Bone marrow (tissue), 2 donors: Measurements from ENCODE around the gene KRT37.
"Not testable (repeated sequence)": the region's sequence is repeated elsewhere in the genome, so short reads cannot be mapped to it uniquely, and the experiment has no call there.

Experiments used
- DNase-seq, 2 donors: peaks; one replicate each; lab custom pipeline; 2025; lab: John Stamatoyannopoulos, UW

Gene KRT37

DNA sequence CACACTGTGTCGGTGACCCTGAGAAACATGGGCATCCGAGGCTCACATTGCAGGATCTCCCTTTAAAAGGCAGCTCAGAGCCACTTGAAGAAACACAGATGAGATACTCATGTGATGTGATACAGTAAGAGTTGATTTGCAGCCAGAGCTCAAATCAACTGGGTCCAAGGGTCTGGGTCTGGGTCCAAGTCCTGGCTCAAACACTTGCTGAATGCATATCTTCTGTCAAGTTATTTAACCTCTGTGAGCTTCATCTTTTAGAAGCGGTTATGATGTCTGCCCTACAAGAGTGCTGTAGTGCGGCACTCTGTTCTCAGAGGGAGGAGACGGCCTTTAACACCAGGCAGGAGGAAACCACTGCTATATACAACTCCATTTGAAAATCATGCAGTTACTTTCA is 10.0 kb upstream of the KRT37 start:
- DNase-seq, result no peak

DNA sequence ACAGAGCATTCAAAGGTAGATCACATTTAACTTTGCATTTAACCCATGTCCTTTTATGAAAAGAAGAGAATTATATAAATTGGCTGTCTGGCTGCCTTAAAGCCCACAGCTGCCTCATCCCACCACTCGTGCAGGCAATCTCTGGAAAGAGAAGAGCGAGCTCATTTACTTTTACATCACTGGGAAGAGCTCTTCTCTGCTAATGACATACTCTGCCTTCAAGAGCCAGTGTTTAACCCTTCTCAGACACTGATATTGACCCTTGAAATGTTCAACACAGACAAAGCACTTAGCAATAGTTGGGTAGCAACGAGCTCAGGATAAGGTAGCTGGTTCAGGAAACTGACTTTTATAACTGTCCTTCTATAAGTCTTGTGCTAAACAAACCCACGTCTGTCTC is 9.6 kb upstream of the KRT37 start:
- no peak for DNase-seq

DNA sequence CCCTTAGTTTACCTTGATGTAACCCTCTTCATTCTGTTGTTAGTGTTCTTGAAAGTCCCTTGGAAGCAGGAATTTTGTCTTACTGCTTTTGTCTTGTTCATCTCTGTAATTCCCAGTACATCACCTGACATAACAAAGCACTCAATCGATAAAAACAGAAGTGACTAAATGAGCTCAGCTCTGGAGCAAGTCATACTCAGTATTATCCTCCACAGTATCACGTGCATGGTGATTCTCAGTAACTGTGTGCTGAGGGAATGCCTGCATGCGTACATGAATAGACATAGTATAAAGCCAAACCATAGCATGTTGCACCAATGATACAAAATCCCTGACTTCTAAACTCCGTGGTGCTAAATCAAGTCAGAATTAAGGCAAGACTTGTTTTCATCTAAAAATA is 9.2 kb upstream of the KRT37 start:
- no peak for DNase-seq

DNA sequence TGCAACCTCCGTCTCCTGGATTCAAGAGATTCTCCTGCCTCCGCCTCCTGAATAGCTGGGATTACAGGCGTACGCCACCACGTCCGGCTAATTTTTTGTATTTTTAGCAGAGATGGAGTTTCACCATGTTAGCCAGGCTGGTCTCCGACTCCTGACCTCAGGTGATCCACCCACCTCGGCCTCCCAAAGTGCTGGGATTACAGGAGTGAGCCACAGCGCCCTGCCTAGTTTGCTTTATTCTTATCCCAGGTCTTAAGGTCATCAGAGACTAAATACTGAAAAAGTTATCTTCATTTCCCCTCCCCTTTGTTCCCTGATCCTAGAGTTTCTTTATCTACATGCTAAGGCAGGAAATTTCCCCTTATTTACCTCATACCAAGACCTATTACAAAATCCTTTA is 6.0 kb upstream of the KRT37 start:
- DNase-seq, result not testable (repeated sequence)

DNA sequence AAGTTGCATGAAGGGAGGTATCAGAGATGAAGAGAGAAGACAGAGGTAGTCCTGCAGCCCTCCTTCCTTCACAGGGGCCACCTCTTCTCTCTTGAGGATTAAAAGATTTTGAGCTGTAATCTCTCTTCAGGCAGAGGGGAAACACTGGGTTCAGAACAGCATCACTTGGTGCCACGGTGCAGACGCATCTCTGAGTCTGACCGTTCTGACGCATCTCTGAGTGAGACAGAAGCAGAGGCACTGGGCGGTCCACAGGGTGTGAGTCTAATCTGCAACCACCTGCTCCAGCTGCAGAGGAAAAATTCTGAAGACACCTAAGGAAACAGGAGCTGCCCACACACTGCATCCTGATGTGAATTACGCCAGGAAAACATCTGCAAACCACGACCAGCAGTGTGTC is 5.3 kb upstream of the KRT37 start:
- no peak for DNase-seq

DNA sequence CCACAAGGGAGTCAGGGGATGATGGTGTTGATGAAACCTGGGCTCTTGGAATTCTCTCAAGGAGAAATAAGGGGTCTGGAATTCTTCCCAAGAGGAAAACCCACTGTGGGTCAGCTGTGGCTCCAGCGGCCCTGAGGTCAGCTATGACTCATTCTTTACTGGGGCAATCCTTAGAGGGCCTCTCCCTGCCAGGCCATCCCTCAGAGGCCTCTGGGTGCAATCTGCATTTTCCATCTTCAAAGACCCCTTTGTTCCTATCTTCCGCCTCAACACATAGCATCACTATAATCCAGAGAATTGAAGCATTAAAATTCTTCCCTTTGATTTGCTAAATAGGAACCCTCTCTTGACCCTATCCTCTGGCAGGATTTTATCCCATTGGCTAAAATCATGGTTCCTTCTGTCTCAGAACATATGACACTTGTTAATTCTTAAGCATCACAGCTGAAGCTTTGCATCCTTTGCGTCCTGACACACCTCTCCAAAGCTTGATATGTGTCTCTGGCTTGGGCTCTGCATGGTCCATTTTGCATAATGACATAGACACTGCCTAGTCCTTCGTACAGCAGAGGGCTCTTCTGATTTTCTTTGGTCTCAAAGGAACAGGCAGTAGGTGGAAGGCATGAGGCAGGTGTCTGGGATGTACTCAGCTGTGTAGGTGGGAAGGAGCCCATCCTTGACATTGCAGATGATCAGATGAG is 4.4 kb upstream of the KRT37 start:
- no peak for DNase-seq

DNA sequence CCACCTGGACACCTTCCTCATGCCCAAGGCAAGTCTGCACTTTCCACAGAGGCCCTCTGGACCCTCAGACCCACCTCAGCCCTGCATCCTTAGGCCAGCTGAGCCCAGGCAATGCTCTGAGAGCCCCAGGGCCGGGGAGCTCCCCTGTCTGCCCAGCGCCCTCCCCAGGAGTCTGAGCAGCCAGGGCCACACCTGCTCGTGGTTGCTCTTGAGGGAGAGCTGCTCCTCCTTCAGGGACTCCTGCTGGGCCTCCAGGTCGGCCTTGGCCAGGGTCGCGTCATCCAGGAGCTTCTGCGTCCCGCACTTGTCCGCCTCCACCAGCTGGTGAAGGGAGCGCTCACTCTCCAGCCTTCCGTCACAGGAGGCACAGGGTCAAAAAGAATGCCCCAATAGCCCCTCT is 1.8 kb downstream of the KRT37 start:
- DNase-seq, result not testable (repeated sequence)

DNA sequence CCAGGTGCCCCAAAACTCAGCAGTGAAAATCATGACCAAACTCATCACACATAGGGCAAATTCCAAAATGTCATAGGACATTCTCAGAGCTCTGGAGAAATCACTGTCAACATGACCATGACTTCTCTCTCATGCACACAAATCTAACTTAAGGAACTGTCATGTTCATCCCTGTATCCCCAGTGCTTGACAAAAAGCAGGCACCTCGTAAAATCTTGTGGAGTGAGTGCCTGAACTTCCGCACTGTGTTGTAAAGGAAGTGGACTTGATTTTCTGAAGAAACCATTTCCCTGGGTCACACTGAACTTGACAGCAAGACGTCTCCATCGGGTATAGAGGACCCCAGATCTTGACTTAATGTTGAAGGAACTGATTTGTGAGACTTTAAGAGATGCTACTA is 2.8 kb downstream of the KRT37 start:
- DNase-seq, result no peak

DNA sequence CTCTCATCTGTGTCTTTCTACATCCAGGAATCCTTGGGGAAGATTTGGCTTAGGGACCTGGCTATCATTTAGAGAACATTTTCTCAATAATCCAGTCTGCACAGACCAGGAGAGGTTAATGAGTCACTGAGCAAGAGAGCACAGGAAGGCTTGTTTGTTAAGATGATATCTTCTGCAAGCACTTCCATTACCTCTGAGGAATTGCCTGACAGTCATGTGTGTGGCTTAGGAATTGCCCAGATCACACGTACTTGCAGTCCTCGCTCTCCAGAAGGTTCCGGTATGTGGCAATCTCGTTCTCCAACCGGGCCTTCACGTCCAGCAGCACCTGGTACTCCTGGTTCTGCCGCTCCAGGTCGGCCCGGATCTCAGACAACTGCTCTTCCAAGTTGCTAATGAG is 3.3 kb downstream of the KRT37 start:
- no peak for DNase-seq

DNA sequence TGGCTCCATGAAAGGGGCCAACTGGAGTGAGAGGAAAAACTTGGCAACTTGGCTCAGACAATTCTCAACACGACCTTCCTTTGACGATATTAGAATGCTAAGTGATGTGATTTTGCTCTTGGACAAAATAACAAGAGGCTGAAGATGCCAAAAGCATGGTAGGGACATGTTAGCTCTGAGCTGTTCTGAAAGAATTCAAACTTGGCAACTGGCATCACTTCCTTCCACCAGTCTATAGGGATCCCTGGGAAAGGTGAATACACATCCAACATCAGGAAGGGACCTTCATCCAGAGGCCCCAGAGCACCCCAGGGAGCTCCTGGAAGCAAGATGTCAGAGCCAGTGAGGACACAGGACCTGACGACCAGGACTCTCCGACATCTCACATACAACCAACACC is 4.3 kb downstream of the KRT37 start:
- DNase-seq, result no peak

DNA sequence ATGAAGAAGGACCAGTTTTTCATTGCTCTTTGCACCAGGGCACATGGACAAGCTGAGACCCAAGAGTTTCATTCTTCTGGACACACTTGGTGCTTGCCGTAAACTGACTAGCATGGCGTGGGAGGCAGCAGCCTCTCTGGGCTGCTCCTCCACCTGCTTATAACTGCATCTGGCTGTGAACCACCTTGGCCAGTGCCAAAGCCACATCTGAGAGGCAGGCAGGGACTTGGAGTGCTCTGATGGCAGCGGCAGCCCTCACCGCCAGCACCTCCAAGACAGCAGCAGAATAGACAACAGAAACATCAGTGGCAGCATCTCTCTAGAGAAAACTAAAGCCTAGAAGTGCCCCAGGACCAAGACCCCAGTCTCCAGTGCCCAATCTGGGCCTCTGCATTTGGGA is 4.7 kb downstream of the KRT37 start:
- DNase-seq, result no peak

DNA sequence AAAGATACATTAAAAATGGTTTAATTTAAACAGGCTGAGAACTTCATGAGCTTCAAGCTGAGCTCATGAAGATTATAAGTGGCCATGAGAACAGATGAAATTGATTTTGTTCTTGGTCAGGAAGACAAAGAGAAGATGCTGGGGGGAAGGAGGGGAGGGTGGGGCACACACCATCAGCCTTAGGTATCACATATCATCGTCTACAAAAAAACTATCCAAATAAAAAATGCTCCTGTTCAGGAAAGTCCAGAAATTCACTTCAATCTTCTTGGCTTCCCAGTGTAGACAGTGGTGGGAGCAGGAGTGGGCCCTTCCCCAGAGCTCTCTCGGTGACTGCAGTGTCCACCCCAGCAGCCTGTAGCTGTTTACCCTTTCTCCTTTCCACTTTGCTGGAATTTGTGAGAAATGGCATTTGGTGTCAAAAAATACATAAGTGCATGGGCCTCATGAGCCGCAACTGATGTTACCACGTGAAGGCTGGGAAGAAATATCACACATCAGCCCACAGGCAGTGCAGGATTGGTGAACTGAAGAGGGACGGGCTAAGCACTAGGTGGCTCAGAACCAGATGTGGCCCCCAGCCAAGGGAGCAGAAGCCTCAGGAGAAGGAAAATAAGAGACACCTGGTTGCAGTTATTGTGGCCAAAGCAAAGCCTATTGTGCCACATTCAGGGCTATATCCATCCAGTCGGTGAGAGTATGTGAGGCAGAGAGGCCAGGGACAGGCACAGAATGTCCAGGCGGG is 6.1 kb downstream of the KRT37 start:
- DNase-seq, result no peak

DNA sequence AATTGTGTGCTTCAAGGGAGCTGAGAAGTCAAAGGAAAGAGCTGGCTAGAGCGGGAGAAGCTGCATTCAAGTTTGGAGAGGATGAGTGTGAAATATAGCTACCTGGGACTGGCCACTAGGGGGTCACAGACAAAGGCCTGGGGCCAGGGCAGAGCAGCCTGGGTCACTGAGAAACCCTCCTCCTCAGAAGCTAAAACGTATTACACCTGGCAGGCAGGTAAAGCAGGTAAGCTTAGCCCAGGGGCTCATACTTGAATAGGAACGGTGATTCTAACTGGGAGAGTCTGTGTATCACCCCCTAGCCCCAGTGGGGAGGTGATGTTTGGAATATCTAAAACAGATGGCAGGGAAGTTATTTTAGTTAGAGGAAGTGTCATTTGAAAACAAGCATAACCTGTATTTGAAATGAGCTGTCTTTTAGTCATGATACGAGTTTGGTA is 6.8 kb downstream of the KRT37 start:
- DNase-seq, result no peak

DNA sequence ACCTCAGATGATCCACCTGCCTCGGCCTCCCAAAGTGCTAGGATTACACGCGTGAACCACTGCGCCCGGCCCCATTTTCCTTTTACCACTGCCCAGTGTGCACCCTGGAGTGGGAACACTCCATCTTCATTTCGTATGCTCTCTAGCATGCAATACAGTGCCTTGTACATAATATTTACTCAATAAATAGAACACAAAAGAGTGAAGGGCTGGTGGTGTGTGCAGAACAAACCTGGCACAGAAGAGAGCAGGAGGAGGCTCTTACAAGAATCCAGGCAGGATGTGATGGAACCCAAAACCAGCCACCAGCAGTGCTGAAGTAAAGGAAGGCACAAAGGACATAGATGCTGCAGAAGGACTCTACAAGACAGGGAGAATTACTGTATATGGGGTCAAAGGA is 7.3 kb downstream of the KRT37 start:
- no peak for DNase-seq

DNA sequence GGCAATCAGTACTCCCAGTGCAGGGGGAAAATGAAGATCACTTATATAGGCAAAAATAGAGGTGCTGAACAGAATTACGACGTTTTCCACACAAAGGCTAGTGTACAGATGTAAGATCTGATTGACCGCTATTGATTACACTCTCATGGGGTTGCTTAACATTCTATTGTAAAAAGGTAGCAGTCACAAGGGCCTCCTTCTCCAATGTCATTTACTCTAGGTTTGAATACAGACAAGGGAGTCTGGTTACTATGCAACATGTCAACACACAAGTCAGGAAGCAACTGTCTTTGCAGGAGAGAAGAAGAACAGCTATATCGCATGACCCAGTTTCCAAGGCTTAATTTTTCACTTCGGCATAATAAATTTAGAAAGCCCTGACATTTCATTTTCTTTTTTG is 7.9 kb downstream of the KRT37 start:
- no peak for DNase-seq

DNA sequence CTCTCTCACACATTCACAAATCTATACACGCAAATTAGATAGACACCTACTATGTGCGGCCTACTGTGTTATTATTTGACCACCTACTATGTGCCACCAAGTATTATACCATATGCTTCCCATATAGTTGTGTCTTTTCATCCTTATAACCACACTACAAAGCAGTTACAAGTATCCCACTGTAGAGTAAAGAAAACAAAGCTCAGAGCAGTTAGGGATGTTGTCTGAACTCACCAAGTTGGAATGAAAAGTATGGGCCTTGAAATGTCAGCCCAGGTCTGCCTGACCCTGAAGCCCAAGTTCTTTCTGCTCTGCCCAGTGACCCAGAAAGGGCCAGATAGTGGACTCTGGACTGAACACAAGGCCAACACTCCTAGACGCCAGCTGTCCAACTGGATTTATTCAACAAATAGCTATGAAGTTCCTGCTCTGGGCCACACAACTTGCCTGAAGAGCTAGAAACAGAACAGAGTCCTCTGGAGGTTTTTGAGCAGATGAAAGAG is 8.5 kb downstream of the KRT37 start:
- no peak for DNase-seq

DNA sequence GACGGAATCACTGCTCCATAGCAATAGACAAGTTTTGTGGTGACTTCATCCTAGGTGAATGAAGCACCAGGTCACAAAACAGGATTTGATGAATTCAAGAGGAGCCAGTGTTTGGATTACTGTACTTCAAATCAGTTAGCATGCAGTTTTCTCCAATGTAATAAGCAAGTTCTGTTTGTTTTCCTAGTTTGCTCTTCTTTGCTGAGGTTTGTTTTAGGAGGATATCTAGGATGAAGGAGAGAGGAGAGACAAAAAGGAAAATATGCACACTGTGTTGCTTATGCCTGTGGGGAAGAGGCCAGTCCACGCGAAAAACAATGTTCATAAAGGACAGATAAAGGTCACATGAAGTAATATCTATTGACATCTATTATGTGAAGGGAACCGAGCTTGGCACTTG is 9.0 kb downstream of the KRT37 start:
- DNase-seq, result no peak

DNA sequence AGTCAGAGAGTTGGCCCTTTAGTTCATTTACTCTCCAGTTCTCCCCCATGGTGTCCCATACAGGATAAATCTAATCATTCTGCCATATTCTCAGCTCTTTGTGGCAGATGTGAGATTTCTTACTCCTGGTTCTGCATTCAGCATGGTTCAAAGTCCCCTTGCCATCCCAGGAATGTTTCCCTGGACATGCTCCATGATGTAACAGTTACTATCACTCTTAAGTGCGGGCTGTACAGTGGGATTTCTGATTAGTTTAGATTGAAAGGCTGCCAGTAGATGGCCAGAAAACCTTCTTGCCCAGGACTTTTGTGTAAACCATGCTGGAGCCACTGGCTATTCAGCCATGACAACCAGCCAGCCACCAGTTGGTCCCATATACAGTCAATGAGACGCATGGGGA is 10.4 kb downstream of the KRT37 start:
- DNase-seq, result no peak

DNA sequence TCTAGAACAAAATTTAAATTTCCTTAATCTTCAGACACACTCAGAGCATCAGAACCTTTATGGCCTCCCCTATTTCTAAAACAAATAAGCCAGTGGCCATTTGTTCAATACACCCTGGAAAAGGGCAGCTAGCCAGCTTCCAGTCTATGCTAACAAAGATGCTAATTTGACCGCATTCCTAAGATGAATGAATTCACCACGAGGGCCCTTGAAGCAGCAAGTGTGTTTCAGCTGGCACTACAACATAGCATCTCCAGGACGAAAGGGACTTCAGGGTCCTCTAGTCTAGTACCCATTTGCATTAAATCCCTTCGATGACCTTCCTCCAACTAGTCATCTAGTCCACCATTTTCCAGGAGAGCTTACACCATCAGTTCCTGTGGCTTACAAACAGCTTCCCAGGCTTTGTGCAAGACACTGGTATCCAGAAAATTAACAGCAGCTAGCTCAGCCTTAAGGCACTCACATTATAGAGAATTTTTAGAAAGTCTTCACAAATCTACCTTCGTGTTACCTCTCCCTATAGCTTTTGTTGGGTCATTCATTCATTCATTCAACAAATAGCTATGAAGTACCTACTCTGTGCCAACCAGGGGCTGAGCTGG is 10.9 kb downstream of the KRT37 start:
- no peak for DNase-seq

DNA sequence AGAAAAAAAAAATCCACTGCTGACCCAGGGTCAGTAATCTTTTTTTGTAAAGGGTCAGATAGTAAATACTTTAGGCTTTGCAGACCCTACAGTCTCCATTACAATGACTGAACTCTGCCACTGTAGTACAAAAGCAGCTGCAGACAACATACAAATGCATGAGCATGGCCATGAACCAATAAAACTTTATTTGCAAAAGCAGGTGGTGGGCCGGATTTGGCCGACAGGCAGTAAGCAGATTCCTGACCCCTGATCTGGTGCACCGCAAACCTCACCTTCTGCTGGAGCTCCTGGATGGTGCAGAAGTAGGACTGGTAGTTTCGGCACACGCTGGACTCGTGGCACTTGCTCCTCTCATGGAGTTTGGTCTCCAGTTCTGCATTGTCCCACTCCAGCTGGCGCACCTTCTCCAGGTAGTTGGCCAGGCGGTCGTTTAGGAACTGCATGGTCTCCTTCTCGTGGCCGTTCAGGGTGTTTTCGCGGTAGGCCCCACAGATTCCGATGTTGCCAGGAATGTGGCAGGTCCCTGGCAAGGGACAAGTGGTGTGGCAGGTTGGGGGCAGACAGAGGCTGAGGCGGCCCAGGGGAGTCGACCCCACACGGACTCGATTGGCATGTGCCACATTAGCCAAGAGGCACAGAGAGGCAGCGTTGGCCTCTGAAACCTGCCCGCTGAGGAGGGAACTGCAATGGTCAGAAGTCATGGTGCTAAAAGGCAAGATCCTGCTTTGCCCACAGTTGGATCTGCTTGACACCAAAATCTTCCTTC is 13.1 kb downstream of the KRT37 start:
- DNase-seq, result no peak

DNA sequence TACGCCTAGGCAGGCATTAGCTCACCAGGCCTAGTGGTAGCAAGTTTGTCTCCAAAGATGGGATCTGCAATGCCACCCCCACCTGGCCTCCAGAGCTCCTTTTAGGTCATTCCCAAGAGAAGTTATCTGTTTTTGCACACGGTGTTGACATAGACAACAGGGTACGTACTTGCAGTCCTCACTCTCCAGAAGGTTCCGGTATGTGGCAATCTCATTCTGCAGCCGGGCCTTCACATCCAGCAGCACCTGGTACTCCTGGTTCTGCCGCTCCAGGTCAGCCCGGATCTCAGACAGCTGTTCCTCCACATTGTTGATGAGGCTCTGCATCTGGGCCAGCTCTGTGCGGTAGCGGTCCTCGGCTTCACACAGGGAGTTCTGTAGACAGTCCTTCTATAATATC is 17.2 kb downstream of the KRT37 start:
- no peak for DNase-seq

DNA sequence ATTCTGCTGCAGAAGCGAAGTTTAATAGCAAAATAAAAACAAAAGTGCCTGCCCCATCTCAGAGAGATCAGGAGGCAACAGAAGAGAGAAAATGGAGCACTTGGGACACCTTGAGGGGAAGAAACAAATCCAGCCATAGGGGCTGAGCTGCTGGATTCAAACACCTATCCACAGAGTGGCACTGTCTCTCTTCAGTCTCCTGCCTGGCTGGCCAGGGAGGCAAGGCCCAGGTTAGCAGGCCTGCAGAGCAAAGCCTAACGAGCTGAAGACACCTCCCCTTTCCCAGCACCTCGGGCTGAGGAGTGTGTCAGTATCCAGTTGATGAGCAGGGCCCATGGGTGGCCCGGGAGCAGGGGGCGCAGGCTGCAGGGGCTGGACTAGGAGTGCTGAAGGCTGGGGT is 18.2 kb downstream of the KRT37 start:
- DNase-seq, result no peak
